KMS-11 (cell line): Measurements from ENCODE around the gene RAB11FIP3.

Experiments used
- H2AFZ ChIP-seq: fragments of 200-600 bp; sonication (generic); 2 replicates; pipeline ENCODE4 v1.6.1; 2016; ENCODE audit warnings: antibody characterized with exemption, mixed run types, low read depth
- H3K27ac ChIP-seq: fragments of 200-600 bp; sonication (generic); 2 replicates; pipeline ENCODE4 v1.6.1; 2016; ENCODE audit warnings: mild to moderate bottlenecking, mixed run types
- H3K27me3 ChIP-seq: fragments of 200-600 bp; sonication (generic); 2 replicates; pipeline ENCODE4 v1.6.1; 2017; ENCODE audit warnings: mild to moderate bottlenecking, low read depth, mixed run types, moderate library complexity; ENCODE audit not compliant: insufficient read depth
- H3K36me3 ChIP-seq: fragments of 200-600 bp; sonication (generic); 2 replicates; pipeline ENCODE4 v1.6.1; 2017; ENCODE audit warnings: mild to moderate bottlenecking, mixed run types; ENCODE audit not compliant: insufficient read depth
- H3K4me1 ChIP-seq: fragments of 200-600 bp; sonication (generic); 2 replicates; pipeline ENCODE4 v1.6.1; 2016; ENCODE audit warnings: mild to moderate bottlenecking, low read depth, mixed run types; ENCODE audit not compliant: poor library complexity, severe bottlenecking
- H3K4me2 ChIP-seq: fragments of 200-600 bp; sonication (generic); 2 replicates; pipeline ENCODE4 v1.7.0; 2016; ENCODE audit warnings: mild to moderate bottlenecking, mixed run types
- H3K4me3 ChIP-seq: fragments of 200-600 bp; sonication (generic); IDR thresholded peaks from 2 replicates; pipeline ENCODE4 v1.6.1; 2017; ENCODE audit warnings: low read depth, low read length, mixed read lengths; ENCODE audit not compliant: insufficient read depth
- H3K79me2 ChIP-seq: fragments of 200-600 bp; sonication (generic); 2 replicates; pipeline ENCODE4 v1.6.1; 2016; ENCODE audit warnings: low read depth, mixed run types; ENCODE audit not compliant: insufficient read depth
- H3K9ac ChIP-seq: fragments of 200-600 bp; sonication (generic); 2 replicates; pipeline ENCODE4 v1.6.1; 2016; ENCODE audit warnings: mild to moderate bottlenecking, mixed run types
- H4K20me1 ChIP-seq: fragments of 200-600 bp; sonication (generic); 2 replicates; pipeline ENCODE4 v1.6.1; 2016; ENCODE audit warnings: mild to moderate bottlenecking, mixed run types; ENCODE audit not compliant: insufficient read depth
- TF ChIP-seq, protein P1 (sequence below): fragments of 200-600 bp; sonication (generic); conservative IDR thresholded peaks from 2 replicates; pipeline ENCODE4 v1.6.1; 2017; ENCODE audit warnings: low read depth, mild to moderate bottlenecking, antibody characterized with exemption, low read length, moderate library complexity, mixed read lengths

RAB11FIP3 gene

GRCh38 chr16:483341-484075 lies 58.1 kb downstream of the RAB11FIP3 start:
- H3K4me1 ChIP-seq, result peaks cover 1% of the 10 kb centered on the region
- no peak overlapping the region for H3K27ac ChIP-seq
- no peaks in the 10 kb centered on the region for H4K20me1 ChIP-seq
- H3K4me2 ChIP-seq, result no peak overlapping the region
- no peaks in the 10 kb centered on the region for H3K27me3 ChIP-seq
- no peak overlapping the region for H3K9ac ChIP-seq
- H3K79me2 ChIP-seq, result no peaks in the 10 kb centered on the region
- TF ChIP-seq, protein P1, sequence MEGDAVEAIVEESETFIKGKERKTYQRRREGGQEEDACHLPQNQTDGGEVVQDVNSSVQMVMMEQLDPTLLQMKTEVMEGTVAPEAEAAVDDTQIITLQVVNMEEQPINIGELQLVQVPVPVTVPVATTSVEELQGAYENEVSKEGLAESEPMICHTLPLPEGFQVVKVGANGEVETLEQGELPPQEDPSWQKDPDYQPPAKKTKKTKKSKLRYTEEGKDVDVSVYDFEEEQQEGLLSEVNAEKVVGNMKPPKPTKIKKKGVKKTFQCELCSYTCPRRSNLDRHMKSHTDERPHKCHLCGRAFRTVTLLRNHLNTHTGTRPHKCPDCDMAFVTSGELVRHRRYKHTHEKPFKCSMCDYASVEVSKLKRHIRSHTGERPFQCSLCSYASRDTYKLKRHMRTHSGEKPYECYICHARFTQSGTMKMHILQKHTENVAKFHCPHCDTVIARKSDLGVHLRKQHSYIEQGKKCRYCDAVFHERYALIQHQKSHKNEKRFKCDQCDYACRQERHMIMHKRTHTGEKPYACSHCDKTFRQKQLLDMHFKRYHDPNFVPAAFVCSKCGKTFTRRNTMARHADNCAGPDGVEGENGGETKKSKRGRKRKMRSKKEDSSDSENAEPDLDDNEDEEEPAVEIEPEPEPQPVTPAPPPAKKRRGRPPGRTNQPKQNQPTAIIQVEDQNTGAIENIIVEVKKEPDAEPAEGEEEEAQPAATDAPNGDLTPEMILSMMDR, result no peak
- H2AFZ ChIP-seq, result no peak overlapping the region
- H3K36me3 ChIP-seq, result no peaks in the 10 kb centered on the region
- no peak overlapping the region for H3K4me3 ChIP-seq

DNA sequence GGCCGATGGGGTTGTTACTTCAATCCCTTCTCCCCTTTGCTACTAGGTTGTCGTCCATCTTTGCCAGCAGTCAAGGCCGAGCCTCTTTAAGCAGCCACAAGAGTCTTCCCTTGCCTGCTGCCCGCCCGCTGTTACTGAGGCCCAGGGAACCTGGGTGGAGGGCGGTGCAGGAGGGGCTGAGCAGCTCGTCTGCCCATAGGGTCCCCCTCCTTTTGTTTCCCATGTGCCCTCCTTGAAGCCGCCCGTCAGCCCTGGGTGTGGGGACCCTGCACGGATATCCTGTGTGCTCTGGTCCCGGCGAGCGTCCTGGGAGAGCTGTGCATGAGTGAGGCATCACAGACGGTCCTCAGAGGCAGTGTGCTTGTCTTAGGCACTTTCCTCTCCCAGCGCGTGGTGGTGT lies 64.2 kb downstream of the RAB11FIP3 start:
- TF ChIP-seq, protein P1, result no peak
- no peaks in the 10 kb centered on the region for H3K36me3 ChIP-seq
- no peak overlapping the region for H3K4me2 ChIP-seq
- H3K79me2 ChIP-seq, result no peaks in the 10 kb centered on the region
- no peak overlapping the region for H3K4me3 ChIP-seq
- H3K27me3 ChIP-seq, result no peaks in the 10 kb centered on the region
- no peak overlapping the region for H3K27ac ChIP-seq
- H4K20me1 ChIP-seq, result no peaks in the 10 kb centered on the region
- no peaks in the 10 kb centered on the region for H3K4me1 ChIP-seq
- no peak overlapping the region for H2AFZ ChIP-seq
- no peak overlapping the region for H3K9ac ChIP-seq

GRCh38 chr16:490768-491167 lies 65.3 kb downstream of the RAB11FIP3 start:
- H3K79me2 ChIP-seq, result no peaks in the 10 kb centered on the region
- no peaks in the 10 kb centered on the region for H3K36me3 ChIP-seq
- no peaks in the 10 kb centered on the region for H3K27me3 ChIP-seq
- TF ChIP-seq, protein P1, result no peak
- no peak overlapping the region for H3K4me3 ChIP-seq
- H3K4me1 ChIP-seq, result no peaks in the 10 kb centered on the region
- H3K27ac ChIP-seq, result no peak overlapping the region
- H3K4me2 ChIP-seq, result no peak overlapping the region
- no peaks in the 10 kb centered on the region for H4K20me1 ChIP-seq
- no peak overlapping the region for H3K9ac ChIP-seq
- no peak overlapping the region for H2AFZ ChIP-seq

- TF ChIP-seq, protein P1, result no peak
- no peak overlapping the region for H3K27ac ChIP-seq
- no peak overlapping the region for H3K4me2 ChIP-seq
- H3K36me3 ChIP-seq, result no peaks in the 10 kb centered on the region
- no peaks in the 10 kb centered on the region for H3K79me2 ChIP-seq
- H3K9ac ChIP-seq, result no peak overlapping the region
- no peak overlapping the region for H3K4me3 ChIP-seq
- no peaks in the 10 kb centered on the region for H4K20me1 ChIP-seq
- no peak overlapping the region for H2AFZ ChIP-seq
- no peaks in the 10 kb centered on the region for H3K27me3 ChIP-seq
- no peaks in the 10 kb centered on the region for H3K4me1 ChIP-seq
Observed at GRCh38 chr16:491220-491919, 65.9 kb downstream of the RAB11FIP3 start.
